ENCODE measurements around the gene KRT84.
"Not testable (repeated sequence)": the region's sequence is repeated elsewhere in the genome, so short reads cannot be mapped to it uniquely, and the experiment has no call there.

Gene KRT84

GRCh38 chr12:52415870-52416750 is 30.7 kb upstream of the KRT84 start:
- DNase-seq (ENCODE audit: low read depth, low spot score): no peak
- H3K9me3 ChIP-seq (ENCODE audit: low read depth, low read length): no peaks in the 10 kb centered on the region
- H3K9ac ChIP-seq (ENCODE audit: insufficient read length): no peak overlapping the region
- H3K36me3 ChIP-seq (ENCODE audit: insufficient read depth, low read length): no peaks in the 10 kb centered on the region
- no peak overlapping the region for H3K4me3 ChIP-seq
- no peak overlapping the region for H3K27ac ChIP-seq
- TF ChIP-seq EZH2 (IDR thresholded peaks at IDR 0.05): no peak

GRCh38 chr12:52414936-52415335 is 29.5 kb upstream of the KRT84 start:
- H3K9ac ChIP-seq (ENCODE audit: insufficient read length): no peak overlapping the region
- no peak overlapping the region for H3K27ac ChIP-seq
- H3K4me3 ChIP-seq: no peak overlapping the region
- DNase-seq (ENCODE audit: low read depth, low spot score): no peak
- no peaks in the 10 kb centered on the region for H3K36me3 ChIP-seq (ENCODE audit: insufficient read depth, low read length)
- no peaks in the 10 kb centered on the region for H3K9me3 ChIP-seq (ENCODE audit: low read depth, low read length)
- TF ChIP-seq FOXP2 (optimal IDR thresholded peaks at IDR 0.05; ENCODE audit: control extremely low read depth, extremely low read length, insufficient read depth): no peak
- TF ChIP-seq EZH2 (IDR thresholded peaks at IDR 0.05): no peak
- TF ChIP-seq POLR2AphosphoS5 (IDR thresholded peaks at IDR 0.05; ENCODE audit: borderline replicate concordance, low read depth, low read length): no peak

GRCh38 chr12:52413782-52414345 is 28.4 kb upstream of the KRT84 start:
- TF ChIP-seq FOXP2 (optimal IDR thresholded peaks at IDR 0.05; ENCODE audit: control extremely low read depth, extremely low read length, insufficient read depth) (no peak), EZH2 (IDR thresholded peaks at IDR 0.05) (no peak), POLR2AphosphoS5 (IDR thresholded peaks at IDR 0.05; ENCODE audit: borderline replicate concordance, low read depth, low read length) (no peak)
- no peak for DNase-seq (ENCODE audit: low read depth, low spot score)
- Histone ChIP-seq H3K9ac (ENCODE audit: insufficient read length) (no peak overlapping the region), H3K36me3 (ENCODE audit: insufficient read depth, low read length) (no peaks in the 10 kb centered on the region), H3K4me3 (no peak overlapping the region), H3K9me3 (ENCODE audit: low read depth, low read length) (no peaks in the 10 kb centered on the region), H3K27ac (no peak overlapping the region)

- Histone ChIP-seq H3K9ac (ENCODE audit: insufficient read length) (no peak overlapping the region), H3K27ac (no peak overlapping the region), H3K4me3 (no peak overlapping the region), H3K36me3 (ENCODE audit: insufficient read depth, low read length) (no peaks in the 10 kb centered on the region), H3K9me3 (ENCODE audit: low read depth, low read length) (no peaks in the 10 kb centered on the region)
- no peak for DNase-seq (ENCODE audit: low read depth, low spot score)
- TF ChIP-seq POLR2AphosphoS5 (IDR thresholded peaks at IDR 0.05; ENCODE audit: borderline replicate concordance, low read depth, low read length): no peak
- no peak for TF ChIP-seq EZH2 (IDR thresholded peaks at IDR 0.05)
- TF ChIP-seq FOXP2 (optimal IDR thresholded peaks at IDR 0.05; ENCODE audit: control extremely low read depth, extremely low read length, insufficient read depth): no peak
Measured at GRCh38 chr12:52413202-52413601, 27.8 kb upstream of the KRT84 start.

- TF ChIP-seq FOXP2 (optimal IDR thresholded peaks at IDR 0.05; ENCODE audit: control extremely low read depth, extremely low read length, insufficient read depth): no peak
- TF ChIP-seq POLR2AphosphoS5 (IDR thresholded peaks at IDR 0.05; ENCODE audit: borderline replicate concordance, low read depth, low read length): no peak
- TF ChIP-seq EZH2 (IDR thresholded peaks at IDR 0.05): no peak
- H3K27ac ChIP-seq: no peak overlapping the region
Measured at GRCh38 chr12:52411815-52412214, 26.4 kb upstream of the KRT84 start.

GRCh38 chr12:52410589-52411248 is 25.3 kb upstream of the KRT84 start:
- not testable (repeated sequence) for H3K9ac ChIP-seq (ENCODE audit: insufficient read length); H3K9me3 ChIP-seq (ENCODE audit: low read depth, low read length); H3K36me3 ChIP-seq (ENCODE audit: insufficient read depth, low read length); H3K27ac ChIP-seq; DNase-seq (ENCODE audit: low read depth, low spot score); H3K4me3 ChIP-seq

More at GRCh38 chr12:52411815-52412214, 26.4 kb upstream of the KRT84 start:
- Histone ChIP-seq H3K4me3 (no peak overlapping the region), H3K9me3 (ENCODE audit: low read depth, low read length) (no peaks in the 10 kb centered on the region), H3K36me3 (ENCODE audit: insufficient read depth, low read length) (no peaks in the 10 kb centered on the region), H3K9ac (ENCODE audit: insufficient read length) (no peak overlapping the region)
- DNase-seq (ENCODE audit: low read depth, low spot score): no peak

- Histone ChIP-seq H3K9me3 (ENCODE audit: low read depth, low read length) (no peaks in the 10 kb centered on the region), H3K27ac (no peak overlapping the region), H3K4me3 (no peak overlapping the region), H3K9ac (ENCODE audit: insufficient read length) (no peak overlapping the region), H3K36me3 (ENCODE audit: insufficient read depth, low read length) (no peaks in the 10 kb centered on the region)
- no peak for DNase-seq (ENCODE audit: low read depth, low spot score)
- TF ChIP-seq FOXP2 (optimal IDR thresholded peaks at IDR 0.05; ENCODE audit: control extremely low read depth, extremely low read length, insufficient read depth) (no peak), EZH2 (IDR thresholded peaks at IDR 0.05) (no peak), POLR2AphosphoS5 (IDR thresholded peaks at IDR 0.05; ENCODE audit: borderline replicate concordance, low read depth, low read length) (no peak)
Measured at GRCh38 chr12:52407918-52408317, 22.5 kb upstream of the KRT84 start.

- no peak within 1 kb of the TSS for H3K9ac ChIP-seq (ENCODE audit: insufficient read length)
- no peak for DNase-seq (ENCODE audit: low read depth, low spot score)
- H3K36me3 ChIP-seq (ENCODE audit: insufficient read depth, low read length): no peaks in the 10 kb centered on the region
- TF ChIP-seq FOXP2 (optimal IDR thresholded peaks at IDR 0.05; ENCODE audit: control extremely low read depth, extremely low read length, insufficient read depth) (no peak), POLR2AphosphoS5 (IDR thresholded peaks at IDR 0.05; ENCODE audit: borderline replicate concordance, low read depth, low read length) (no peak), EZH2 (IDR thresholded peaks at IDR 0.05) (no peak)
- no peak within 1 kb of the TSS for H3K4me3 ChIP-seq
- H3K9me3 ChIP-seq (ENCODE audit: low read depth, low read length): no peaks in the 10 kb centered on the region
- no peak within 1 kb of the TSS for H3K27ac ChIP-seq
Measured at GRCh38 chr12:52405922-52406385, 20.5 kb upstream of the KRT84 start, which contains the start of gene KRT82. KRT82 (minus strand) TSS chr12:52406335; CDS start chr12:52406277, 58 bp downstream.

Measured in SK-N-MC (cell line).